SK-N-SH (cell line): Measurements from ENCODE around the gene ITK. TPM values are rescaled to one million over a fixed set of nuclear protein-coding genes. Genes with fewer than 3 reads are reported as not detected.

Experiments used
- CTCF ChIA-PET: fragments of 300-600, 350-600 bp; formaldehyde crosslinking; extraction: SDS; loops from one replicate; lab custom pipeline; 2021; lab: Yijun Ruan, JAX
- POLR2A ChIA-PET: fragments of 350-600 bp; sonication (Branson Sonifier 250); formaldehyde crosslinking; extraction: SDS; loops from one replicate; lab custom pipeline; 2020; ENCODE audit warnings: antibody characterized with exemption, inconsistent platforms; lab: Yijun Ruan, JAX
- DNase-seq: peaks from one replicate; pipeline ENCODE4 v3.0.0; 2012
- H2AFZ ChIP-seq: fragments of 200-600 bp; sonication (generic); 2 replicates; pipeline ENCODE4 v1.8.1; 2016; ENCODE audit warnings: antibody characterized with exemption, mild to moderate bottlenecking, low read depth
- H3F3A ChIP-seq: fragments of 200-600 bp; sonication (generic); replicated peaks from 2 replicates; pipeline ENCODE3; 2016; ENCODE audit warnings: antibody characterized with exemption, mild to moderate bottlenecking; ENCODE audit not compliant: insufficient read depth
- H3K27ac ChIP-seq, 2 experiments: fragments of 200-500 bp in 1 of 2; fragments of 200-600 bp in 1 of 2; sonication (Bioruptor generic) in 1 of 2; sonication (generic), shearing (Covaris generic) in 1 of 2; 2 replicates each; pipeline versions ENCODE4 v1.5.1 to v1.6.1; 2014 to 2016; ENCODE audit warnings: low read depth in 2 of 2, inconsistent platforms in 1 of 2, low read length in 1 of 2, mild to moderate bottlenecking in 1 of 2, mixed read lengths in 1 of 2
- H3K27me3 ChIP-seq: fragments of 200-600 bp; sonication (generic), shearing (Covaris generic); 2 replicates; pipeline ENCODE4 v1.6.1; 2016; ENCODE audit warnings: mixed run types; ENCODE audit not compliant: insufficient read depth
- H3K36me3 ChIP-seq, 2 experiments: fragments of 200-500 bp in 1 of 2; fragments of 200-600 bp in 1 of 2; sonication (Bioruptor generic) in 1 of 2; sonication (generic) in 1 of 2; replicated peaks in 1 of 2; 2 replicates each; pipeline versions ENCODE3 to v1.5.1; 2014 to 2016; ENCODE audit warnings: low read length in 1 of 2, mild to moderate bottlenecking in 1 of 2; ENCODE audit not compliant: insufficient read depth in 2 of 2, control insufficient read depth in 1 of 2
- H3K4me1 ChIP-seq, 2 experiments: fragments of 200-500 bp in 1 of 2; fragments of 200-600 bp in 1 of 2; sonication (Bioruptor generic) in 1 of 2; sonication (generic), shearing (Covaris generic) in 1 of 2; 2 replicates each; pipeline versions ENCODE4 v1.5.1 to v1.6.1; 2014 to 2016; ENCODE audit warnings: low read depth in 1 of 2, low read length in 1 of 2, mixed run types in 1 of 2; ENCODE audit not compliant: insufficient read depth in 2 of 2, control insufficient read depth in 1 of 2
- H3K4me2 ChIP-seq: fragments of 200-600 bp; sonication (generic), shearing (Covaris generic); 2 replicates; pipeline ENCODE4 v1.6.1; 2017; ENCODE audit warnings: mixed run types
- H3K4me3 ChIP-seq, 2 experiments: fragments of 200-500 bp in 1 of 2; fragments of 200-600 bp in 1 of 2; sonication (Bioruptor generic) in 1 of 2; sonication (generic), shearing (Covaris generic) in 1 of 2; 2 replicates each; pipeline versions ENCODE4 v1.5.1 to v1.8.1; 2014 to 2016; ENCODE audit warnings: low read depth in 2 of 2, inconsistent platforms in 1 of 2, low read length in 1 of 2, mild to moderate bottlenecking in 1 of 2, mixed read lengths in 1 of 2, moderate library complexity in 1 of 2
- H3K79me2 ChIP-seq: fragments of 200-600 bp; sonication (generic); 2 replicates; pipeline ENCODE4 v1.8.1; 2017; ENCODE audit warnings: mild to moderate bottlenecking; ENCODE audit not compliant: insufficient read depth
- H3K9ac ChIP-seq: fragments of 200-600 bp; sonication (generic); 2 replicates; pipeline ENCODE4 v1.6.1; 2017; ENCODE audit warnings: mixed run types
- H3K9me2 ChIP-seq: fragments of 200-600 bp; sonication (generic); 2 replicates; pipeline ENCODE4 v1.6.1; 2017; ENCODE audit warnings: mixed run types
- H3K9me3 ChIP-seq: fragments of 200-600 bp; sonication (generic); 2 replicates; pipeline ENCODE4 v1.6.1; 2017; ENCODE audit warnings: mixed run types, mild to moderate bottlenecking, moderate library complexity
- H4K20me1 ChIP-seq: fragments of 200-600 bp; sonication (generic); 2 replicates; pipeline ENCODE4 v1.6.1; 2017; ENCODE audit warnings: mild to moderate bottlenecking, mixed run types; ENCODE audit not compliant: insufficient read depth
- FOXJ3 ChIP-seq: sonication (generic); formaldehyde crosslinking; IDR thresholded peaks from 2 replicates; pipeline ENCODE4 v1.5.1; 2020; ENCODE audit warnings: mild to moderate bottlenecking, missing genetic modification reagents
- GABPA ChIP-seq: IDR thresholded peaks from 2 replicates; pipeline ENCODE4 v1.4.0; 2012; ENCODE audit warnings: low read depth, mild to moderate bottlenecking
- JUND ChIP-seq: IDR thresholded peaks from 2 replicates; pipeline ENCODE4 v1.4.0; 2012
- MEF2A ChIP-seq: IDR thresholded peaks from 2 replicates; pipeline ENCODE4 v1.4.0; 2012; ENCODE audit warnings: low read depth, borderline replicate concordance
- NFIC ChIP-seq: IDR thresholded peaks from 2 replicates; pipeline ENCODE4 v1.4.0; 2012; ENCODE audit warnings: borderline replicate concordance
- RFX5 ChIP-seq: IDR thresholded peaks from 2 replicates; pipeline ENCODE4 v1.6.1; 2012; ENCODE audit warnings: mild to moderate bottlenecking, improper control_type of control experiment, low read length
- TEAD4 ChIP-seq: IDR thresholded peaks from 2 replicates; pipeline ENCODE4 v1.4.0; 2012; ENCODE audit warnings: mild to moderate bottlenecking, borderline replicate concordance; ENCODE audit not compliant: insufficient read depth
- ZBTB33 ChIP-seq: IDR thresholded peaks from 2 replicates; pipeline ENCODE4 v1.4.0; 2012; ENCODE audit warnings: low read depth, borderline replicate concordance
- WGBS: methylation state at CpG from one replicate; pipeline ENCODE4 v1.1.6; 2017; ENCODE audit warnings: low lambda C conversion rate; 5-methylcytosine and 5-hydroxymethylcytosine counted together
- polyA plus RNA-seq, 3 experiments: library from polyadenylated mRNA; depleted of rRNA; stranded (reverse); fragments of >200 nt; gene quantifications; 2 replicates each; pipeline ENCODE4 v1.2.3, GENCODE V29; 2012

Gene ITK
- polyA plus RNA-seq, 1 of the 3 experiments (the other 2 are of a cell fraction): not detected

- Histone ChIP-seq H3K9me2 (no peaks in the 10 kb centered on the region), H3K27me3 (no peaks in the 10 kb centered on the region), H3K9me3 (no peaks in the 10 kb centered on the region), H2AFZ (no peak overlapping the region), H3K27ac (no peak overlapping the region), H3K4me1 (peaks cover 0 to 13% of the 10 kb centered on the region in 2 experiments; a peak in 1 of 4 replicates), H3K4me3 (no peak overlapping the region), H3K9ac (no peak overlapping the region), H4K20me1 (no peaks in the 10 kb centered on the region), H3K4me2 (no peak overlapping the region), H3F3A (peaks cover 4% of the 10 kb centered on the region), H3K79me2 (no peaks in the 10 kb centered on the region), H3K36me3 (peaks cover 5 to 19% of the 10 kb centered on the region in 2 experiments)
- TF ChIP-seq NFIC: 0 out of 2 replicates have a peak, but pooled peaks have one; percentile 8
- no peak for TF ChIP-seq ZBTB33
- TF ChIP-seq FOXJ3 (CRISPR knock-in tag): no peak
- TF ChIP-seq RFX5: no peak
- CTCF ChIA-PET: interaction anchor here (1.0 to 3.4 kb wide), 2 partner anchors 37 kb away, joined by 3 to 12 read pairs; no protein-coding TSS in a partner anchor
- WGBS: 80% methylated on average over 10 of the region's 10 CpGs
- DNase-seq: no peak
- POLR2A ChIA-PET: no interaction called here
These were observed 110.5 kb downstream of the ITK start for GRCh38 chr5:157290981-157291711.

GRCh38 chr5:157292599-157292998, 112.0 kb downstream of the ITK start:
- TF ChIP-seq GABPA (no peak), TEAD4 (no peak), FOXJ3 (CRISPR knock-in tag) (no peak), JUND (no peak), MEF2A (no peak)

More at GRCh38 chr5:157292599-157292998, 112.0 kb downstream of the ITK start:
- ChIA-PET CTCF (interaction anchor here (1.5 kb wide), 1 partner anchor 39 kb away, joined by 4 read pairs; no protein-coding TSS in a partner anchor), POLR2A (no interaction called here)
- Histone ChIP-seq H3F3A (peaks cover 4% of the 10 kb centered on the region), H3K27ac (no peak overlapping the region), H3K79me2 (no peaks in the 10 kb centered on the region), H2AFZ (no peak overlapping the region), H4K20me1 (no peaks in the 10 kb centered on the region), H3K9ac (no peak overlapping the region), H3K27me3 (no peaks in the 10 kb centered on the region), H3K9me2 (no peaks in the 10 kb centered on the region), H3K4me3 (no peak overlapping the region), H3K9me3 (no peaks in the 10 kb centered on the region), H3K36me3 (peaks cover 2 to 19% of the 10 kb centered on the region in 2 experiments), H3K4me2 (no peak overlapping the region), H3K4me1 (peaks cover 0 to 13% of the 10 kb centered on the region in 2 experiments; a peak in 1 of 4 replicates)
- WGBS: 93% methylated on average over 3 of the region's 3 CpGs
- no peak for DNase-seq
